Vagina (tissue), 2 donors: Measurements from ENCODE around the gene LHCGR. TPM values are rescaled to one million over a fixed set of nuclear protein-coding genes. Genes with fewer than 3 reads are reported as not detected.

Experiments
- DNase-seq, 2 donors: peaks; one replicate each; pipeline ENCODE4 v3.0.0-alpha.2; 2017; ENCODE audit errors: extremely low spot score in 2 of 2
- H3K27ac ChIP-seq: fragments of 200-600 bp; sonication (generic); one replicate; pipeline ENCODE4 v1.5.1; 2019
- H3K27me3 ChIP-seq: fragments of 200-600 bp; sonication (generic); one replicate; pipeline ENCODE4 v1.5.1; 2019
- H3K36me3 ChIP-seq, 2 donors: fragments of 200-600 bp; sonication (generic); one replicate each; pipeline ENCODE4 v1.5.1; 2017 to 2019
- H3K4me1 ChIP-seq: fragments of 200-600 bp; sonication (generic); one replicate; pipeline ENCODE4 v1.5.1; 2019
- H3K4me3 ChIP-seq, 2 donors: fragments of 200-600 bp; sonication (generic); 1 replicate in 1 of 2; 2 replicates in 1 of 2; pipeline ENCODE4 v1.5.1; 2016 to 2019
- H3K9me3 ChIP-seq: fragments of 200-600 bp; sonication (generic); one replicate; pipeline ENCODE4 v1.5.1; 2019
- CTCF ChIP-seq, 3 experiments: fragments of 450-650 bp in 2 of 3; fragments of 200-600 bp in 1 of 3; sonication (generic) in 1 of 3; IDR thresholded peaks; one replicate each; pipeline ENCODE4 v1.5.1; 2017 to 2019; ENCODE audit warnings: antibody characterized with exemption in 3 of 3, mild to moderate bottlenecking in 2 of 3, moderate library complexity in 2 of 3
- POLR2A ChIP-seq, 2 donors: fragments of 450-650 bp; IDR thresholded peaks; one replicate each; pipeline ENCODE4 v1.6.1; 2017; ENCODE audit warnings: antibody characterized with exemption in 2 of 2, mild to moderate bottlenecking in 2 of 2, moderate library complexity in 2 of 2
- POLR2AphosphoS5 ChIP-seq, 2 donors: sonication (generic); formaldehyde crosslinking; IDR thresholded peaks; one replicate each; pipeline ENCODE4 v1.9.0; 2017; ENCODE audit warnings: antibody characterized with exemption in 2 of 2, mild to moderate bottlenecking in 2 of 2, low read depth in 1 of 2; ENCODE audit not compliant: insufficient read depth in 1 of 2
- intact Hi-C: fragments of 100-400 bp; cut with DNase I; formaldehyde crosslinking; loops from one replicate; pipeline ENCODE4 v1.15.1; 2023
- total RNA-seq: library from RNA; depleted of rRNA; stranded (reverse); fragments of >200 nt; gene quantifications from one replicate; pipeline ENCODE4 v1.2.3, GENCODE V29; 2016

The LHCGR gene
- total RNA-seq, 1 donor from 2014 or later: not detected

- Histone ChIP-seq H3K4me1 (no peaks in the 10 kb centered on the region), H3K36me3 (no peaks in the 10 kb centered on the region), H3K27ac (no peak overlapping the region), H3K4me3 (no peak overlapping the region), H3K27me3 (no peaks in the 10 kb centered on the region), H3K9me3 (no peaks in the 10 kb centered on the region)
- intact Hi-C loops: no loop called here
- TF ChIP-seq POLR2A (IDR thresholded peaks at IDR 0.05): no peak
- TF ChIP-seq POLR2AphosphoS5 (IDR thresholded peaks at IDR 0.05; ENCODE audit: insufficient read depth in 1 of 2, low read depth in 1 of 2): no peak
- TF ChIP-seq CTCF (IDR thresholded peaks at IDR 0.05): no peak
- DNase-seq: no peak
Measured at GRCh38 chr2:48790407-48791170, 35.1 kb upstream of the LHCGR start.

DNA sequence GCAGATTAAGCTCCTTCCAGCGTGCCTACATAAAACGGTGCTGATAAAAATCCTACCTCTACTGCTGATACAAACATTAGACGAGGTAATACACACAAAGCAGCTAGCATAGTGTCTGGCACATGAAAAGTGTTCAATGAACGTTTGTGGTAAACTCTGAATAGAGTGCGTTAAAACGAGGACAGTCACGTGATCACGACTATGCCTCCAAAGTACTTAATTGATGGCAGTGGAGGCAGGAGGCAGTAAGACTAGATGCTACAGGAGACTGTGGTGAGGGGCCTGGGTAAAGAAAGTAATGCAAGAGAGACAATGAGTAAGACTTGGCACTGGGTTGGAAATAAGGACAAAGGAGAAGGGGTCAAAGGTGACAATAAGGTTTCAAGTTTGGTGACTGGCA, 32.1 kb upstream of the LHCGR start:
- H3K27me3 ChIP-seq: no peaks in the 10 kb centered on the region
- H3K4me1 ChIP-seq: no peaks in the 10 kb centered on the region
- H3K4me3 ChIP-seq: no peak overlapping the region
- intact Hi-C loops: no loop called here
- H3K27ac ChIP-seq: no peak overlapping the region
- TF ChIP-seq POLR2A (IDR thresholded peaks at IDR 0.05): no peak
- no peak for DNase-seq
- H3K9me3 ChIP-seq: no peaks in the 10 kb centered on the region
- no peaks in the 10 kb centered on the region for H3K36me3 ChIP-seq

- intact Hi-C loops: no loop called here
- no peak overlapping the region for H3K27ac ChIP-seq
- TF ChIP-seq POLR2A (IDR thresholded peaks at IDR 0.05) (no peak), POLR2AphosphoS5 (IDR thresholded peaks at IDR 0.05; ENCODE audit: insufficient read depth in 1 of 2, low read depth in 1 of 2) (no peak), CTCF (IDR thresholded peaks at IDR 0.05) (no peak)
- no peak for DNase-seq
- no peak overlapping the region for H3K4me3 ChIP-seq
- H3K27me3 ChIP-seq: no peaks in the 10 kb centered on the region
- H3K9me3 ChIP-seq: no peaks in the 10 kb centered on the region
- no peaks in the 10 kb centered on the region for H3K4me1 ChIP-seq
- H3K36me3 ChIP-seq: no peaks in the 10 kb centered on the region
Measured at GRCh38 chr2:48781366-48781765, 25.8 kb upstream of the LHCGR start.

DNA sequence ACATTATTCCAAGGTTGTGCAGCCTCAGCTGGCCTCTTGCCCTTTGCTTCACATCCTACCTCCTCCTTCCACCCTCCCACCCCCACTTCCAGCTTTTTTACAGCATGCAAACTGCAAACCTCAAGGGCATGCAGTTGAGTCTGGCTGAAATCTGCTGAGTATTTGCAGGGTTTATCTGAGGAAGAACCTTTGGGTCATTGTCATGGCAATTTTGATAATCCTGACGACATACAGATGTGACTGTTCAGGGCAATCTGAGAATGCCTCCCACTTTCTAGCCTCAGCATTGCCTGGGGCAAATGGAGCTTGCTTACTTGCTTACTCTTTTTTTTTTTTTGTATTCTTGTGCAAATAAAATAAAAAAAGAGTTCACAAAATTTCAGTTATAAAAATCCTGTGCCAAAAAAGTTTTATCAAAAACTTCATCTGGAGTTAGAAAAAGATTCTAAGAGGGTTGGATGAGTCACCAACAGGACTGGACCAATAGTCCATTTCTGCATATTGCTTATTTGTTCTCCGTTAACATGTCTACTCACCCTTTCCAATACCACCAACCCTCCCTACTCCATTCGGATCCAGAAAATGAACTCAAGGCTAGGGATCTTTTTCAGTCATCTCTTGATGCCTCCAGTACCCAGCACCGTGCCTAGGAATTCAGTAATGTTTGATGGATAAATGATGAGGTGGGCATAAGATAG, 23.6 kb upstream of the LHCGR start:
- no peaks in the 10 kb centered on the region for H3K36me3 ChIP-seq
- no peaks in the 10 kb centered on the region for H3K9me3 ChIP-seq
- intact Hi-C loops: no loop called here
- no peaks in the 10 kb centered on the region for H3K4me1 ChIP-seq
- no peak overlapping the region for H3K27ac ChIP-seq
- DNase-seq: no peak
- H3K4me3 ChIP-seq: no peak overlapping the region
- no peak for TF ChIP-seq CTCF (IDR thresholded peaks at IDR 0.05)
- no peak for TF ChIP-seq POLR2A (IDR thresholded peaks at IDR 0.05)
- no peak for TF ChIP-seq POLR2AphosphoS5 (IDR thresholded peaks at IDR 0.05; ENCODE audit: insufficient read depth in 1 of 2, low read depth in 1 of 2)
- H3K27me3 ChIP-seq: no peaks in the 10 kb centered on the region

GRCh38 chr2:48774251-48774650, 18.7 kb upstream of the LHCGR start:
- Histone ChIP-seq H3K36me3 (no peaks in the 10 kb centered on the region), H3K27me3 (no peaks in the 10 kb centered on the region), H3K4me3 (no peak overlapping the region), H3K4me1 (no peaks in the 10 kb centered on the region), H3K27ac (no peak overlapping the region), H3K9me3 (no peaks in the 10 kb centered on the region)
- no peak for DNase-seq
- TF ChIP-seq POLR2AphosphoS5 (IDR thresholded peaks at IDR 0.05; ENCODE audit: insufficient read depth in 1 of 2, low read depth in 1 of 2): no peak
- intact Hi-C loops: no loop called here
